Rectal smooth muscle tissue (tissue), 1 donor: ENCODE data around the gene IGF1R.

Experiments
- H3K27ac ChIP-seq: one replicate; pipeline ENCODE4 v1.7.0; 2013; ENCODE audit warnings: low read depth, low read length, inconsistent platforms
- H3K27me3 ChIP-seq: one replicate; pipeline ENCODE4 v1.7.0; 2013; ENCODE audit warnings: low read length; ENCODE audit not compliant: control insufficient read depth, insufficient read depth
- H3K36me3 ChIP-seq: one replicate; pipeline ENCODE4 v1.7.0; 2013; ENCODE audit warnings: low read length; ENCODE audit not compliant: control insufficient read depth, insufficient read depth
- H3K4me1 ChIP-seq: one replicate; pipeline ENCODE4 v1.7.0; 2013; ENCODE audit warnings: low read length; ENCODE audit not compliant: control insufficient read depth, insufficient read depth
- H3K4me3 ChIP-seq: one replicate; pipeline ENCODE4 v1.7.0; 2013; ENCODE audit warnings: low read length
- H3K9ac ChIP-seq: one replicate; pipeline ENCODE4 v1.7.0; 2013; ENCODE audit warnings: low read length

The IGF1R gene

GRCh38 chr15:98914626-98915025 lies 266.3 kb downstream of the IGF1R start:
- Histone ChIP-seq H3K27ac (no peak overlapping the region), H3K4me3 (no peak overlapping the region), H3K9ac (no peak overlapping the region), H3K4me1 (peaks cover 7% of the 10 kb centered on the region), H3K27me3 (no peaks in the 10 kb centered on the region), H3K36me3 (peaks cover 27% of the 10 kb centered on the region)

DNA sequence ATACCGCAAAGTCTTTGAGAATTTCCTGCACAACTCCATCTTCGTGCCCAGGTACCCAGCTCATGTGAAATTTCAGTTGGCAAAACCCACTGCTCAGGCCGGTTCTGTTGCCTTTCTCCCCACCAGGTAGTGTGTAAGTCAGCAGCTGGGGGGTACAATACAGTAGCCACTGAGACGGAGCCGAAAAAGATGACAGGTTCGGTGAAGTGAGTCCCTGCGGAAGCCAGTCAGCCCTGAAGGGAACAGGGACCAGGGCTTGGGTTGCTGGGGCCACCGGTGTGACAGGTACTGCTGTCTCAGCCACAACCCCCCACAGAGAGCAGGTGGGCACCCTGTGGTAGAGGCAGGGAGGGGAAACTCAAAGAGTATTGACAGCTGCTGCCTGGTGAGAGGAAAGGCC lies 268.5 kb downstream of the IGF1R start:
- peaks cover 7% of the 10 kb centered on the region for H3K4me1 ChIP-seq
- H3K27me3 ChIP-seq = no peaks in the 10 kb centered on the region
- no peak overlapping the region for H3K27ac ChIP-seq
- peaks cover 17% of the 10 kb centered on the region for H3K36me3 ChIP-seq
- no peak overlapping the region for H3K9ac ChIP-seq
- H3K4me3 ChIP-seq = no peak overlapping the region

- Histone ChIP-seq H3K9ac (no peak overlapping the region), H3K27me3 (no peaks in the 10 kb centered on the region), H3K27ac (no peak overlapping the region), H3K4me3 (no peak overlapping the region), H3K4me1 (peaks cover 7% of the 10 kb centered on the region), H3K36me3 (peaks cover 17% of the 10 kb centered on the region)
Measured at GRCh38 chr15:98917417-98917816, 269.1 kb downstream of the IGF1R start.

DNA sequence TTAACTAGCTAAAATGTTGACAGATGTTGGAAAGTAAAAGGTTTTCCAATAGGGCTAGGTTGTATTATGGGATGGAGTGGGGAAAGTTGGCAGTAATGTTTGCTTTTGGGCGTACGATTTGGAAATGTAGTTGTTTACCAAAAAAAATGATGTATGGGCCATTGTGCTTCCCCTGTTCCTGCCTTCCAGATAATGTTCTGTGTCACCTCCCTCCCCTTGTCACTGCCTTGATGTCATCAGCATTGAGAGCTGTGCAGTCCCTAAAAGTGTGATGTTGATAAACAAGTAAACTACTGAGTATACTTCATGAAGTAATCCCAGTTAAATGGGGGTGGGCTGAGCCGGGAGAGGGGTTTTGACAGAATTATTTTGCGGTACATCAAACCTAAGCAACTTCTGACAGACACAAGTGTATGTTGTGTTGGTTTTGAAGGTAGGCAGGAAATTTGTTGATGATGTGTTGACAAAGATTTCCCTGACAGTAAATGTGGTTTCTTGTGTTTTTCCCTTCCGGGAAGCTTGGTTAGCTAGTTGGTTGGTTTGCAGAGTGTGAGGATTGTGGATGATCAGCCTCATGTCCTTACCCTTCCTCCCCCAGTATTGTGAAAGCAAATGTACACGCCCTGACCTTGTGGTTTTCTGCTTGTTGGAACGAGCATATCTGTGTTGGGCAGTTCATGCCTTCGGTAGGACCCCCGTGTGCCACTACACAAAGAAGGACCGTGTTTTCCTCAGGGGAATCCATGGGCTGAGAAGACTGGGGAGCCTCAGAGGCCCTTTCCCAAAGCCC lies 271.9 kb downstream of the IGF1R start:
- Histone ChIP-seq H3K36me3 (peaks cover 27% of the 10 kb centered on the region), H3K4me3 (no peak overlapping the region), H3K4me1 (peaks cover 3% of the 10 kb centered on the region), H3K9ac (no peak overlapping the region), H3K27ac (no peak overlapping the region), H3K27me3 (no peaks in the 10 kb centered on the region)

- Histone ChIP-seq H3K4me3 (no peak overlapping the region), H3K4me1 (peaks cover 12% of the 10 kb centered on the region), H3K36me3 (peaks cover 22% of the 10 kb centered on the region), H3K27ac (no peak overlapping the region), H3K9ac (no peak overlapping the region), H3K27me3 (no peaks in the 10 kb centered on the region)
Measured at GRCh38 chr15:98923171-98923570, 274.8 kb downstream of the IGF1R start.

DNA sequence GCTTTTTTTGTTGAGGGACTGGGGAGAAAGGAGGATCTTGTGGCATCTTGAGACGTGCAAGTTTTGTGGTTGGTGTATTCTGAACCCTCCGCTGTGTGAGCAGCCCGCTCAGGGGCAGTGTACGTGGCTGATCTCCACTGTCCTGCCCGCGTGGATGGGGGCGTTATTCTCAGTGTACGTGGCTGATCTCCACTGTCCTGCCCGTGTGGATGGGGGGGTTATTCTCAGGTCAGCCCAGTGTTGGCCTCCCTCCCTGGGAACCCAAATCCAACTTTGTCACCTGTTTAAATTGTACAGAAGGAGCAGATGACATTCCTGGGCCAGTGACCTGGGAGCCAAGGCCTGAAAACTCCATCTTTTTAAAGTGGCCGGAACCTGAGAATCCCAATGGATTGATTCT lies 275.2 kb downstream of the IGF1R start:
- H3K4me3 ChIP-seq = no peak overlapping the region
- H3K9ac ChIP-seq = no peak overlapping the region
- H3K27ac ChIP-seq = no peak overlapping the region
- peaks cover 22% of the 10 kb centered on the region for H3K36me3 ChIP-seq
- peaks cover 12% of the 10 kb centered on the region for H3K4me1 ChIP-seq
- no peaks in the 10 kb centered on the region for H3K27me3 ChIP-seq

GRCh38 chr15:98924401-98925049 lies 276.2 kb downstream of the IGF1R start:
- Histone ChIP-seq H3K4me3 (no peak overlapping the region), H3K27ac (peak overlapping the region; percentile 26), H3K9ac (no peak overlapping the region), H3K36me3 (peaks cover 29% of the 10 kb centered on the region), H3K4me1 (peaks cover 12% of the 10 kb centered on the region), H3K27me3 (no peaks in the 10 kb centered on the region)

- no peaks in the 10 kb centered on the region for H3K27me3 ChIP-seq
- H3K27ac ChIP-seq = no peak overlapping the region
- no peak overlapping the region for H3K4me3 ChIP-seq
- H3K9ac ChIP-seq = no peak overlapping the region
- H3K36me3 ChIP-seq = peaks cover 37% of the 10 kb centered on the region
- peaks cover 12% of the 10 kb centered on the region for H3K4me1 ChIP-seq
Measured at GRCh38 chr15:98926236-98926635, 277.9 kb downstream of the IGF1R start.

- H3K27me3 ChIP-seq = no peaks in the 10 kb centered on the region
- H3K4me1 ChIP-seq = peaks cover 12% of the 10 kb centered on the region
- H3K36me3 ChIP-seq = peaks cover 38% of the 10 kb centered on the region
- no peak overlapping the region for H3K9ac ChIP-seq
- no peak overlapping the region for H3K4me3 ChIP-seq
- peak overlapping the region; percentile 70 for H3K27ac ChIP-seq
Measured at GRCh38 chr15:98927022-98927421, 278.7 kb downstream of the IGF1R start.

- H3K4me3 ChIP-seq = no peak overlapping the region
- no peak overlapping the region for H3K9ac ChIP-seq
- peak overlapping the region; percentile 33 for H3K27ac ChIP-seq
- H3K4me1 ChIP-seq = peaks cover 12% of the 10 kb centered on the region
- peaks cover 32% of the 10 kb centered on the region for H3K36me3 ChIP-seq
- H3K27me3 ChIP-seq = no peaks in the 10 kb centered on the region
Measured at GRCh38 chr15:98927996-98928395, 279.7 kb downstream of the IGF1R start.

DNA sequence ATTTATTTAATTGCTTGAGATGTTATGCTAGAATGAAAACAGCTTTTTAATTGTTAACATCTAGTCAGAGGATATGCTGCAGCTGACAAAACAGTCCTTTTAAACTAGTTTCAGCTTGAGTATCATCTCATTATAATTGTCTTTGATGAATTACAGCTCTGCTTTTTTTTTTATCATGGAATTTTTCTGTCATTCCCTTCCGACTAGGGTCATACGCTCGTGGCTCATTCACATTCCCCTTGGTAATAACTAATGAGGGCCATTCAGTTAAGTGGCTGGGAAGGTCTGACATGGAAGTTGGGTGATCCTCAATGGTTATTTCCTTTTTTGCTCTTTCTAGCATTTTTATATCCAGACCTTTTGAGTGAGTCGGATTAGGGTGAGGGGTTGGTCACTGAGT lies 282.2 kb downstream of the IGF1R start:
- H3K4me3 ChIP-seq = no peak overlapping the region
- no peak overlapping the region for H3K27ac ChIP-seq
- no peak overlapping the region for H3K9ac ChIP-seq
- no peaks in the 10 kb centered on the region for H3K27me3 ChIP-seq
- peaks cover 20% of the 10 kb centered on the region for H3K36me3 ChIP-seq
- H3K4me1 ChIP-seq = peaks cover 9% of the 10 kb centered on the region

GRCh38 chr15:98931004-98931403 lies 282.7 kb downstream of the IGF1R start:
- Histone ChIP-seq H3K36me3 (peaks cover 20% of the 10 kb centered on the region), H3K27ac (no peak overlapping the region), H3K4me1 (peaks cover 9% of the 10 kb centered on the region), H3K27me3 (no peaks in the 10 kb centered on the region), H3K4me3 (no peak overlapping the region), H3K9ac (no peak overlapping the region)

GRCh38 chr15:98933406-98933805 lies 285.1 kb downstream of the IGF1R start:
- H3K36me3 ChIP-seq = peaks cover 20% of the 10 kb centered on the region
- no peak overlapping the region for H3K9ac ChIP-seq
- H3K27me3 ChIP-seq = no peaks in the 10 kb centered on the region
- H3K4me3 ChIP-seq = no peak overlapping the region
- H3K27ac ChIP-seq = no peak overlapping the region
- no peaks in the 10 kb centered on the region for H3K4me1 ChIP-seq
